HG02885 (cell line): Measurements from ENCODE around the gene BROX.
A peak's percentile ranks its signal among the peaks of the same experiment; 100 is the strongest.

Source experiments
- ATAC-seq: cut with Tn5 transposase; IDR thresholded peaks from one replicate; pipeline ENCODE4 v1.9.1; 2021; ENCODE audit warnings: mild to moderate bottlenecking; ENCODE audit not compliant: unreplicated experiment, poor library complexity

Gene BROX

DNA sequence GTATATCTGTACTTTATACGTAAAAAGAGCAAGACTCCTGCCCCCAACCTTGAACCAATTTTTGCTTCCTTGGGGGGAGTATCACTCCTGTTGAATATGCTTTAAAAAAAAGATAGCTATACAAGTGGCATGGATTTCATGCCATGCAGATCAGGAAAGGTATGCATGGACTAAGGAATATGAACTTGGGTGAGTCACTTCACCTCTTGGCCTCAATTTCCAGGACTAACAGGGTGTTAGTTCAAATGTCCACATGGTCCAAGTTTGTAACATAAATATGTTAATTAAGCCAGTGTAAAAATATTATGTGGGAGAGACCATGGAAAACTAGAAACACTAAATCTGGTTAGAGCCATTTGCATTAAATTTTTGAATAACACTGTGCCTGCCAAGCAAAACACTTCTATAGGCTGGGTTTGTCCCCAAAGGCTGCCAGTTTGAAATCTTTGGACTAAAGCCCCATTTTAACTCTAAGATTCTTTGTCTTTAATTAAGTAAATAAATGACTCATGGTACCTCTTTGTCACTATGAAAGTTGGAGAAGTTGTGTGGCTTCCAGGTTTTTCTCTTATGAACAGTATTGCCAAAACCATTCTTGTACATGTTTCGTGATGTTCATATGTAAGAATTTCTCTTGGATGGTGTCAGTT, 57.7 kb downstream of the BROX start:
- ATAC-seq = no peak

- ATAC-seq = peak; percentile 89
These were observed 60.6 kb downstream of the BROX start for GRCh38 chr1:222772996-222773379.

DNA sequence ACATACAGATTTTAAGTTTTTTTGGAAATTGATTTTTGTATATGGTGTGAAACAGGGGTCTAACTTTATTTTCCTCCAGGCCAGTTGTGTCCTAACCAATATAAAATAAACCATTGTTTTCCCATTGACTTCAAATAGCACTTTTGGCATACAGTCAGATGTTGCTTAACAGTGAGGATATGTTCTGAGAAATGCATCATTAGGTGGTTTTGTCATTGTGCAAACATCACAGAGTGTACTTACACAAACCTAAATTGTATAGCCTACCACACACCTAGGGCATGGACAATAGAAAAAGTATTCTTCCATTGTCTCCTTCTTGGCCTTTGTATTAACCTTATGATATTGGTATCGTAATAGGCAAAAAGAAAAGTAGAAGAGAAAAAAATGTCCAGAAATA, 65.1 kb downstream of the BROX start:
- no peak for ATAC-seq

DNA sequence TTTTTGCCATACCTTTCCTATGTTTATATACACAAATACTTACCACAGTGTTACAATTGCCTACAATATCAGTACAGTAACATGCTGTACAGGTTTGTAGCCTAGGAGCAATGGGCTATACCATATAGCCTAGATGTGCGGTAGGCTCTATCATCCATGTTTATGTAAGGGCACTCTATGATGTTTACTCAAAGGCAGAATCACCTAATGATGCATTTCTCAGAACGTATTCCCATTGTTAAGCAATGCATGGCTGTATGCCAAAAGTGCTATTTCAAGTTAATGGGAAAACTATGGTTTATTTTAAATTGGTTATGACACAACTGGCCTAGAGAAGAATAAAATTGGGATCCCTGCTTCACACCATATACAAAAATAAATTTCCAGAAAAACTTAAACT, 65.6 kb downstream of the BROX start:
- no peak for ATAC-seq

- no peak for ATAC-seq
These were observed 68.9 kb downstream of the BROX start for GRCh38 chr1:222781251-222781650.

- ATAC-seq = no peak
These were observed 70.7 kb downstream of the BROX start for GRCh38 chr1:222783051-222783450.

- ATAC-seq = no peak
These were observed 72.0 kb downstream of the BROX start for GRCh38 chr1:222784371-222784770.
